T-helper 1 cell treated with Interleukin-12 subunit alpha and Interleukin-12 subunit beta and Interleukin-4 antibody, amounts not matched to agents 30 μg/mL and 1 μg/mL, for 36 hours (primary cell): ENCODE results near the gene A1BG.

ENCODE experiments used
- H3K27ac Mint-ChIP-seq: one replicate; pipeline ENCODE4 v1.8.0; 2021; ENCODE audit warnings: mild to moderate bottlenecking, mixed read lengths
- H3K27me3 Mint-ChIP-seq: one replicate; pipeline ENCODE4 v1.8.0; 2021; ENCODE audit warnings: low read depth, mixed read lengths
- H3K36me3 Mint-ChIP-seq: one replicate; pipeline ENCODE4 v1.8.0; 2021; ENCODE audit warnings: low read depth, mixed read lengths
- H3K4me1 Mint-ChIP-seq: one replicate; pipeline ENCODE4 v1.8.0; 2021; ENCODE audit warnings: low read depth, mixed read lengths
- H3K4me3 Mint-ChIP-seq: one replicate; pipeline ENCODE4 v1.8.0; 2021; ENCODE audit warnings: mild to moderate bottlenecking, moderate library complexity, mixed read lengths
- H3K9me3 Mint-ChIP-seq: one replicate; pipeline ENCODE4 v1.8.0; 2021; ENCODE audit warnings: mixed read lengths

The A1BG gene, protein sequence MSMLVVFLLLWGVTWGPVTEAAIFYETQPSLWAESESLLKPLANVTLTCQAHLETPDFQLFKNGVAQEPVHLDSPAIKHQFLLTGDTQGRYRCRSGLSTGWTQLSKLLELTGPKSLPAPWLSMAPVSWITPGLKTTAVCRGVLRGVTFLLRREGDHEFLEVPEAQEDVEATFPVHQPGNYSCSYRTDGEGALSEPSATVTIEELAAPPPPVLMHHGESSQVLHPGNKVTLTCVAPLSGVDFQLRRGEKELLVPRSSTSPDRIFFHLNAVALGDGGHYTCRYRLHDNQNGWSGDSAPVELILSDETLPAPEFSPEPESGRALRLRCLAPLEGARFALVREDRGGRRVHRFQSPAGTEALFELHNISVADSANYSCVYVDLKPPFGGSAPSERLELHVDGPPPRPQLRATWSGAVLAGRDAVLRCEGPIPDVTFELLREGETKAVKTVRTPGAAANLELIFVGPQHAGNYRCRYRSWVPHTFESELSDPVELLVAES

GRCh38 chr19:58352760-58353671 lies at the start of gene A1BG:
A1BG (minus strand) TSS chr19:58353492; CDS start chr19:58353437, 55 bp downstream.
- H3K4me1 Mint-ChIP-seq: peaks cover 11% of the 10 kb centered on the region
- no peak within 1 kb of the TSS for H3K4me3 Mint-ChIP-seq
- H3K27ac Mint-ChIP-seq: no peak within 1 kb of the TSS
- peaks cover 4% of the 10 kb centered on the region for H3K36me3 Mint-ChIP-seq
- no peaks in the 10 kb centered on the region for H3K27me3 Mint-ChIP-seq
- no peaks in the 10 kb centered on the region for H3K9me3 Mint-ChIP-seq

DNA sequence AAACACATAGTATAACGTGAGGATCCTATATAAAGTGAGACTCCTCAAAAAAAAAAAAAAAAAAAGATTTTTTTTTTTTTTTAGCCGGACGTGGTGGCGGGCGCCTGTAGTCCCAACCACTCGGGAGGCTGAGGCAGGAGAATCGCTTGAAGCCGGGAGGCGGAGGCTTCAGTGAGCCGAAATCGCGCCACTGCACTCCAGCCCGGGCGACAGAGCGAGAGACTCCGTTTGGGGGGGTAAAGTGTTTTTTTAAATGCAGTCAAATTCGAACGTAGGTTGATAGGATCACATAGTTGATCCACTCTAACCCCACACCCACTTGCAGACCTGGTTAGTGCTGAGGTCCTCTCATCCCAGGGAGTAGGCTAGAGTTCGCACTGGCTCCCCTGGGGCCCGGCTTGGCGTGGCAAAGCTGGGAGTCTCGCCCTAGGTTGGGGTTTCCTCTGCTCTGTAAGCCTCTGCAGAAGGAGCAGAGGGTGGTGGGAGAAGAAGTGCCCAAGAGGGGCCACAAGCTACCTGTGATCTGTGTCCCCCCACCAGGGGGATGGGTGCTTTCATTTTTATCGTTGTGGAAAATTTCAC lies 48.6 kb upstream of the A1BG start:
- H3K36me3 Mint-ChIP-seq: peaks cover 4% of the 10 kb centered on the region
- H3K27me3 Mint-ChIP-seq: no peaks in the 10 kb centered on the region
- H3K4me3 Mint-ChIP-seq: peak overlapping the region; percentile 91
- no peaks in the 10 kb centered on the region for H3K9me3 Mint-ChIP-seq
- peaks cover 17% of the 10 kb centered on the region for H3K4me1 Mint-ChIP-seq
- no peak overlapping the region for H3K27ac Mint-ChIP-seq

DNA sequence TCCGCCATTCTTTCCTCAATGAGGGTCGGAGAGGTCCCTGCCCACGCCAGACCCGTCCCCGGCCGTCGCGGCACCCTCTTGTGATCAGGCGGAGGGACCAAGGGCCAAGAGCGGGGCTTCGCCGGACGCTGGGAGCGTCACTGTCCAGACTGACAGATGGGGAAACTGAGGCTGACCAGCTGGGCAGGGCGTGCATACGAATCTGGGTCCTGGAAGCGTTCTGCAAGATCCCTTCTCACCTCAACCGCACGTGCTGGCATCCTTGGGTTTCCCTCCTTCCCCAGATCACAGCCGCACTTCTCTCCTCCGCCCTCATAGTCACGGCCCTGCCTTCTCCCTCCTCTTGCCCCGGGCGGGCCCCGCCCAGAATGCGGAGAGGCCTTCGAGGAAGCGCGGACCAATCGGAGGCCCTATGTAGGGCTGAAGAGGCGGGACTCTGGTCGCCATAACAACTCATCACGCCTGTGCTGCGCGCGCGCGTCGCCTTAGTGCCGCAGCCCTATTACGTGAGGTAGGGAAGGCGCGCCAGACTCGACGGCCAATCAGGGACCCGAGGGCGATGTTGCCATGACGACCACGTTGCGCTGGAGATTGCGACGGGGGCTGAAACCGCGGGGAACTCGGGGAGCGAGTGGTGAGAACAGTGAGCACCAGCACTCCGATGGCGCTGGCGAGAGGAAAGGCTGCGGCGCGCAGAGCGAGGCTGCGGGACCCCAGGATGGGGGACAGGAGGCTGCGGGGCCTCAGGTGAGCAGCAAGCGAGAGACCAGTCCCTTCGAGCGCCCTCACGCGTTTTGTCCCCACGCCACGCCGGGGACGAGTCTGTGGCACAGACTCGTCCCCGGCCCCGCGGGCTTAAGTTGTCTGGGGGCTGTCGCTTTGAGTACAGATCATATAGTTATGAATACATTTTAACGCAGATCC lies 47.9 kb upstream of the A1BG start:
- Mint-ChIP-seq H3K9me3 (no peaks in the 10 kb centered on the region), H3K4me3 (peak overlapping the region; percentile 91), H3K4me1 (peaks cover 13% of the 10 kb centered on the region), H3K36me3 (peaks cover 4% of the 10 kb centered on the region), H3K27me3 (no peaks in the 10 kb centered on the region), H3K27ac (peak overlapping the region; percentile 93)

DNA sequence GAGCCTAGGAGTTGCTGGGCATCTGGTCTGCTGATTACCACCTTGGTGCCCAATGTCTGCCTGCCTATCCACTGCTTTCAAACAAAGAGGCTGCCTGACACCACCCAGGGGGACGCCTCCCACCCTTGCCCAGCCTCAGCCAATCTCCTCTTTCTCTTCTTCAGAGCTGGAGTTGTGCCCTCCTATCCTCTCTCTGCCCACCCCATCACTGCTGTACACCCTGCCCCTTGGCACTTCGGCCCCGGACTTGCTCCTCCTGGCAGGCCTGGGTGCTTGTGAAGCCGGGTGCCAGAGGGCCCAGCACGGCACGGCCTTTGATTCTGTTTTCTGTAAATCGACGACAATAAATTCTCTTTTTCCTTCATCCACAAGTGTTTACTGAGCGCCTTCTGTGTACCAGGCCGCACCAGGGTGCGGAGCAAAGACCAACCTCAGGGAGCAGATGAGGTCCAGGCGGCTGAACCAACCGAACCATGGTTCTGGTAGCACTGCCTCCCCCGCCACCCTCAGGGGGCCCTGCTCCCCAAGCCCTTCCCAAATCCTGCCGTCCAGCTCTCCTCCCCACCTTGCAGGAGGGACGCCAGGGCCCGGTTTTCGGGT lies 47.1 kb upstream of the A1BG start:
- Mint-ChIP-seq H3K9me3 (no peaks in the 10 kb centered on the region), H3K27me3 (peaks cover 3% of the 10 kb centered on the region), H3K36me3 (peaks cover 6% of the 10 kb centered on the region), H3K27ac (no peak overlapping the region), H3K4me3 (peak overlapping the region; percentile 91), H3K4me1 (peaks cover 13% of the 10 kb centered on the region)

- Mint-ChIP-seq H3K9me3 (no peaks in the 10 kb centered on the region), H3K4me3 (no peak overlapping the region), H3K4me1 (peaks cover 13% of the 10 kb centered on the region), H3K27ac (no peak overlapping the region), H3K36me3 (peaks cover 8% of the 10 kb centered on the region), H3K27me3 (peaks cover 4% of the 10 kb centered on the region)
Observed at GRCh38 chr19:58399903-58400302, 46.6 kb upstream of the A1BG start.

- peaks cover 9% of the 10 kb centered on the region for H3K4me1 Mint-ChIP-seq
- H3K9me3 Mint-ChIP-seq: no peaks in the 10 kb centered on the region
- H3K27ac Mint-ChIP-seq: no peak overlapping the region
- H3K27me3 Mint-ChIP-seq: peaks cover 9% of the 10 kb centered on the region
- no peak overlapping the region for H3K4me3 Mint-ChIP-seq
- peaks cover 20% of the 10 kb centered on the region for H3K36me3 Mint-ChIP-seq
Observed at GRCh38 chr19:58398545-58398944, 45.3 kb upstream of the A1BG start.

GRCh38 chr19:58398087-58398486 lies 44.8 kb upstream of the A1BG start:
- Mint-ChIP-seq H3K27ac (no peak overlapping the region), H3K27me3 (peaks cover 9% of the 10 kb centered on the region), H3K36me3 (peaks cover 22% of the 10 kb centered on the region), H3K4me3 (no peak overlapping the region), H3K9me3 (no peaks in the 10 kb centered on the region), H3K4me1 (peaks cover 9% of the 10 kb centered on the region)

DNA sequence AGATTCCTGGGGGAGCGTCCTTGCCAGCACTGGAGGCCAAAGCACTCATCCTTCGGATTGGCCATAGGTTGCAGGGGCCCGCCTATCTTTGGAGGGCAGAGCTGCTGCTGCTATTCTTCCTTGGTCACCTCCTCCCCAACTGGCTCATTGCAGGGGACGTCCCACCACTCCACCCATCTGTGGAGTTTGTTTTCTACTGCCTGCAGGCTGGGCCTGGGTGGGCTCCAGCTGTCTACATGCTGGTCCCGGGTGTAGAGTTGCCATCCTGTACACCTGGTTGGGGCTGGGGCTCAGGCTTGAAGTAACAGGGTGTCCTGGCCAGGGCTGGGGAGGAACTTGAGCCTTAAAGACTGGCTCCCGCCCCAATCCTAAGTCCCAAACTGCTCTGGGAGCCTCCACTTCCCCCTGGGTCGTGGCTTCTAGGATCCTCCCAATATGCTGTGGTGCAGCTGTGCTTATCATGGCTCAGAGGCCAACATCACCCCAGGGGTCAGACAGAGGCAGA lies 44.3 kb upstream of the A1BG start:
- Mint-ChIP-seq H3K36me3 (peaks cover 27% of the 10 kb centered on the region), H3K27me3 (peaks cover 9% of the 10 kb centered on the region), H3K9me3 (no peaks in the 10 kb centered on the region), H3K4me3 (no peak overlapping the region), H3K27ac (no peak overlapping the region), H3K4me1 (peaks cover 9% of the 10 kb centered on the region)

DNA sequence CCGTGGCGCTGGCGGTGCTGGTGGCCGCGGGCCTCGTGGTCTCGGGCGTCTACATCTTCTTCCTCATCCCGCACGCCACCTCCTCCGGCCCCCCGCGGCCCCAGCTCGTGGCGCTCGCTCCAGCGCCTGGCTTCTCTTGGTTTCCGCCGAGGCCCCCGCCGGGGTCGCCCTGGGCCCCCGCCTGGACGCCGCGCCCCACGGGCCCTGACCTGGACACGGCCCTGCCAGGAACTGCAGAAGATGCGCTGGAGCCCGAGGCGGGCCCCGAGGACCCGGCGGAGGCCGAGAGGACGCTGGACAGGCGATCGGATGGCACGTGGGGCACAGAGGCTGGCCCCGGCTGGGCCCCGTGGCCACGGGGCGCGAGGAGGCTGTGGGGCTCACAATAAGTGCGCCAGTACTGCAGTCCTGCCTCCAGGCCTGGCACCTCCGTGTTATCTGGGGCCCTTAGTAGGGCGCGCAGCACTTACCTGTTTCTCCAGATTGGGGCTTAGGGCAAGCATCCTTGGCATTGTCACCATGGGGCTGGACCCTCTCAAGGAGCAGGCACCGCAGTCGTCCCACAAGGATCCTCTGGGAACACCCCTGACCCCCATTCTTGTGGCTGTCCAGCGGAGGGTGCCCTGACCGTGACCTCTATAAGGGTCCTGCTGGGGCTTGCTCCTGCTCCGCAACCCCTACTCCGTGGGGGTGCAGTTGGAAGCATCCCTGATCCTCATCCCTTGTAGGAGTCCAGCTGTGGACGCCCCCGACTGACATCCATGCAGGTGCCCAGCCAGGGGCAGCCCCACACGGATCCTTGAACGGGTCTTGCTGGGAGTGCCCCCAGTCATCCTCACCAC lies 43.6 kb upstream of the A1BG start:
- H3K36me3 Mint-ChIP-seq: peaks cover 27% of the 10 kb centered on the region
- no peaks in the 10 kb centered on the region for H3K9me3 Mint-ChIP-seq
- H3K4me3 Mint-ChIP-seq: no peak overlapping the region
- peaks cover 9% of the 10 kb centered on the region for H3K4me1 Mint-ChIP-seq
- no peak overlapping the region for H3K27ac Mint-ChIP-seq
- peaks cover 9% of the 10 kb centered on the region for H3K27me3 Mint-ChIP-seq

- Mint-ChIP-seq H3K27ac (no peak overlapping the region), H3K4me3 (no peak overlapping the region), H3K4me1 (peaks cover 6% of the 10 kb centered on the region), H3K9me3 (no peaks in the 10 kb centered on the region), H3K27me3 (peaks cover 9% of the 10 kb centered on the region), H3K36me3 (peaks cover 26% of the 10 kb centered on the region)
Observed at GRCh38 chr19:58395979-58396627, 42.8 kb upstream of the A1BG start.

DNA sequence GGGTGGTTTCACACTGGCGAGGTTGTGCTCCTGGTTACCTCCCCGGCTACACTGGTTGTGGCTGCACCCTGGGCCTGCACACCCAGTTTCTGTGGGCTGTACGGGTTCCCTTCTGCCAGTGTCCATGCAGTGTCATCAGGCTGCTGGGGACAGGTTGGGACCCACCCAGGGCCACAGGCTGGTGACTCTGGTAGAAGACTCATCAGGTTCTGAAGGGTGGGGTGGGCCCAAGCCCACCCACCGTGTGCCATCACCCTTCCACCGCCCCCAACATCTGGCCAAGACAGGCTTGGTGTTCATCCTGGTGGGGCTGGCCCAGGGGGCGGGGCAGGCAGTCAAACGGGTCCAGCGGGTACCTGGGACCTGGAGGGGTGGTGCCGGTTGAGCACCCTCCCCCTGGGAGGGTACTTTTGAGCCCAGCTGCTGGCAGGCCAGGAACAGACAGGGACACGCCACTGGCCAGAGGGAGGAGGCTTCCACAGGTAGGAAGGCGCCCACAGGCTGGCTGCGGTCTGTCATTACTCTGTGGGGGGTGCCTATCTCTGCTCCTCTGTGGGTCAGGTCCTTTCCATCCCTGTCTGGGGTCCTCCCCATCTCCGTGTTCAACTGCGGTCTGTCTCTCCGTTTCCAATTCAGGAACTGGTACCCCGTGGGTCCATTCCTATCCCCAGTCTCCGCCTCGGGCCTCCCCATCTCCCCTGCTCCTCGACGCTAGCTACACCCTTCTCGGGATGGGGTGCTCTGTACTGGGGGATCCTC lies 42.1 kb upstream of the A1BG start, which contains the start of gene RNF225:
Gene RNF225 (plus strand): TSS at position 437 of the 759 bp plus-strand sequence. CDS start 434 bp downstream, outside the sequence.
- Mint-ChIP-seq H3K4me1 (peaks cover 9% of the 10 kb centered on the region), H3K36me3 (peaks cover 30% of the 10 kb centered on the region), H3K27ac (no peak within 1 kb of the TSS), H3K27me3 (peaks cover 9% of the 10 kb centered on the region), H3K9me3 (no peaks in the 10 kb centered on the region), H3K4me3 (no peak within 1 kb of the TSS)
